T-helper 2 cell treated with Interferon-gamma antibody and Interleukin-4, amounts not matched to agents 100 ng/mL and 5 ng/mL, for 36 hours (primary cell): ENCODE results near the gene AGTPBP1. TPM values are rescaled to one million over a fixed set of nuclear protein-coding genes. Genes with fewer than 3 reads are reported as not detected.

Experiments used
- intact Hi-C: fragments of 100-400 bp; cut with micrococcal nuclease; formaldehyde crosslinking; loops from one replicate; pipeline ENCODE4 v1.15.1; 2023
- total RNA-seq: library from RNA; stranded (reverse); gene quantifications from 2 replicates; pipeline ENCODE4 v1.2.3, GENCODE V29; 2022

The AGTPBP1 gene
- total RNA-seq, 1 donor from 2014 or later: 29.1 TPM

DNA sequence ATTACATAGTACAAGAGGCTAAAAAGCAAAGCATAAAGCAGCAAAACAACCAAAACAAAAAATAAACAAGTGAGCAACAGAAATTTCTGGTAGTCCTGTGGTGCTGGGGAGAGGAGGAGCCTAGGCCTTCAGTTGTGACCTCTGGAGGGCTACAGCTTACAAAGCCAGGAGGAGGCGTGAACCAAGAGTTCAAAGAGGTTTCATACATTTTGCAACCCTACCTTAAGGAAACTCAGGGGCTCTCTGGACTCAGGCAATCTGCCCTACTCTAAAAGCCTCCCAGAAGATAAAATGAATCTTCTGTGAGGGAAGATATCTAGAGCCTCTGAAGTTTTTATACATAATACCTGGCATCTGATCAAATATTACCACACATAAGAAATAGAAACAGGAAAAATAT lies 187.4 kb downstream of the AGTPBP1 start:
- intact Hi-C loops: no loop called here

GRCh38 chr9:85553475-85553874 lies 188.3 kb downstream of the AGTPBP1 start:
- intact Hi-C loops: no loop called here

DNA sequence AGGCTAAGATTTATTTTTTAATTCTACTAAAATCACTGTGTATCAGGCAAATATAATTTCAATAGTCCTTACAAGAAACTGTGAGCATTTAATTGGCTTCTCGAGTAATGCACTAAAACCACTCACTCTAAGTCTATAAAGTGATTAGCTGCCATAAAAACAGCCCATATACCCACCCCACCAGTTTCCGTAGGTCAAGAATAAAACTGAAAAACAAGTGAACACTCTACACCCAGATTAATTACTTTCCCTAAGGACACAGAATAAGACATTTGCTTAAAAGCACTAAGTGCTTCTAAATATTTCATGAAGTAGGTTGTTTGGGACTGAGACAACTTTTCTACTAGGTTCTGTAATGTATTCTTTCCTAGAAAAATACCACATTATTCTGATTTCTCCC lies 194.2 kb downstream of the AGTPBP1 start:
- intact Hi-C loops: no loop called here

DNA sequence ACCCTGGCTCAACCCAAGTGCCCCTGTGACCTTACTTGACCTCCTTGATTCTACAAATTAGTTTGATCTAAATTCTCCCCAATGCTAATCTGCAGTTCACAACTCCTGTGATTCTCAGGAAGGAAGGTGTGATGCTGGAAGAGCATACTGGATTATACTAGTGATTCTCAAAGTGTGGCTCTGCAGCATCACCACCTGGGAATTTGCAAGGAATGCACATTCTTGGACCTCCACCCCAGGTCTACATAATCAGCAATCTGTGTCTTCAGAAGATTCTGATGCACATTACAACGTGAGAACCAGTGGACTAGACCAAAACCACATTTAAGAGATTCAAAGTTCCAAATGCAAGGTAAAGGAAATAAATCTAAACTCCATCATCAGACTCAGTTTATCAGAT lies 198.6 kb downstream of the AGTPBP1 start:
- intact Hi-C loops: no loop called here

DNA sequence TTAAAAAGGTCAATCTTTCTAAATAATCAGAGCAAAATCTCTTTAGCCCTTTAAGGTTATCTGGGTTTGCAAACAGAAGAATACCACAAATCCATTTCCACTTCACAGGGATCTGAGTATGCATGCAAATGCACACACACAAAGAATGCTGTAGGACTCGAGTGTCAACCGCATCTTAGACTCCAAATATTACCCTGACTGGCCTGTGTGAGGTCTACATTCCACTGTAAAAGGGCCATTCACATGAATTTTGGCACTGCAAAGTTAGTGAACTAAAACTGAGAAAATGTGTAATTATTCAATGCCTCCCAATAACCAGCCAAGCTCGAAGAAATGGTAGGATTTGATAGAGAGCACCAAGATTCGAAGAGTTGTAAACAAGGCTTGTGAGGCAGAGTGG lies 199.9 kb downstream of the AGTPBP1 start:
- intact Hi-C loops: no loop called here

DNA sequence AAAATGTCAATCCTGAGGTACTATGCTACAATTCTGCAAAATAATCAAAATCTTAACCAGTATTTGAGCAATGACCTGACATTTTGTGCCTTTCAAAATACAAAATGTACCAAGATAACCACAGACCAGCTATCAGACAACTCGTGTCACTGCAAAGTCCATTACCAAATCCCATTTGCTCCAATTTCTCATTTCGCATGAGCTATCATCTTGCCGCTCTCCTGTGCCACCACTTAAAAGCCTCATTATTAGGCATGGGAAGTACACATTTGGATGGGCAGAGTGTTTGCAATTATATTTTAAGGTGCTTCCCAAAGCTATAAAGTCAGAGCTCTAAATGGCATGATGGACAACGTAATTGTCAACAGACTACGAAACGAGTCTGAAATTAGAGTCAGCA lies 205.2 kb downstream of the AGTPBP1 start:
- intact Hi-C loops: no loop called here

GRCh38 chr9:85536076-85536475 lies 205.7 kb downstream of the AGTPBP1 start:
- intact Hi-C loops: no loop called here

DNA sequence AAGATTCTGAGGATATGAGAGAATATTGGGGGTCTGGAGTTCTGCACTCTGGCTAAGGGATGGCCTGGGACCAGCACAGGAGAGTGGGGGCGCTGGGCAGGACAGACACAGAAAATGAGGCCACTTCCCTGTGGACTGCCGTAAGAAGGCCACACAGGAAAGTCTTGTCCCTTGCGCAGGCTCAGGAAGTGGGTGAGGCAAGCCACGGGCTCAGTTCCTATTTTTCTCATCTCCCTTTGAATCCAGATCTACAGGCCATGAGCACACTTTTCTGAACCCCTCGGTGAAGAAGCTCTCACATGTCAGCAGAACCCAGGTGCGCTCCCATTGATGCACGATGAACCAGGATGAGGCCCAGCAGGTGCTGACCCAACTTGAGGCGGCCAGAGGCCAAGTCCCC lies 207.4 kb downstream of the AGTPBP1 start:
- intact Hi-C loops: no loop called here

- intact Hi-C loops: no loop called here
These were observed 208.2 kb downstream of the AGTPBP1 start for GRCh38 chr9:85533538-85533937.

DNA sequence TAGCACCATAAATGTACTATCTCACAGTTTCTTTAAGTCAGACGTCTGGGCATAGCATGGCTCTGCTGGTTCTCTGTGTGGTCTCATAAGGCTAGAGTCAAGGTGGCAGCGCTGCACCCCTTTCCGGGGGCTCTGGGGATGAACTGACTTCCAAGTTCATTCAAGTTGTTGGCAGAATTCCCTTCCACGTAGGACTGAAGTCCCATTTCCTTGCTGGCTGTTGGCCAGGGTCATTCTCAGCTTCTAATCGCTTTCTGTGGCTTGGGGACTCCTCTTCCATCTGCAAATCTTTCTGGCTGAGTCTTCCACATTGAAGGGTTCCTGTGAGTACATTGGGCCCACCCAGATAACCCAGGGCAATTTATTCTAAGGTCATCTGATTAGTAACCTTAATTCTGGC lies 211.0 kb downstream of the AGTPBP1 start:
- intact Hi-C loops: no loop called here

- intact Hi-C loops: no loop called here
These were observed 213.1 kb downstream of the AGTPBP1 start for GRCh38 chr9:85528607-85529006.

DNA sequence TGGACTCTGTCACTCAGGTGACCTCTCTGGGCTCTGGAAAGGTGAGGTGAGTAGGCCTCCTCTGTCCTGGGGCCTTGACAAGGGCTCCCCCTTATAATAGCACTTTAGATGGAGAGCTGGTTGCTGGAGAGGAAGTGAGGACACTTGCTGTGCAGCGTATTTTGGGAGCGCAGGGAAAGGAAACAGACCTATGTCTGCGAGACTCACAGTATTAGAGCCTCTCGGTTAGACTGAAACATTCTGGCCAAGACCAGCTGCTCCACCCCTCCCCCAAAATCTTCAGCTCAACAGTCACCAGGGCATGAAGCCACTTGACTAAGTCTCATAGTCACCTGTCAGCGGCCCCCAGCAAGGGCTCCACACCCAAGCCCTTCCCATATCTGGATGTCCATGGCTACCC lies 213.6 kb downstream of the AGTPBP1 start:
- intact Hi-C loops: no loop called here

- intact Hi-C loops: no loop called here
These were observed 214.3 kb downstream of the AGTPBP1 start for GRCh38 chr9:85527331-85528020.

GRCh38 chr9:85524531-85524930 lies 217.2 kb downstream of the AGTPBP1 start:
- intact Hi-C loops: no loop called here

DNA sequence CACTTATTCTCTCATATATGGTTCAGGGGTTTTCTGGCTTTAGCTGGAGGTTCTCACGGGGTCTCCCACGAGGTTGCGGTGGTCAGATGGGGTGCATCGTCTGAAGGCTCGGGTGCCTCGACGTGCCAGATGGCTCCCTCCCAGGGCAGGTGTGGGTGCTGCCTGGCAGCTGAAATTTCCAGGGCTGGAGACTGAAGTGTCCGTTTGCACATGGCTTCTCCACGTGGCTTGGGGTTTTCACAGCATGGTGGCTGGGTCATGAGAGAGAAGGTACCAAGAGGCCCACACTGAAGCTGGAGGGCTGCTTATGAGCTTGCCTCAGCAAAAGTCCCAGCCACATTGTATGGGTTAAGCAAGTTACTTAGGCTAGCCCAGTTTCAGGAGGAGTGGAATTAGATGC lies 218.6 kb downstream of the AGTPBP1 start:
- intact Hi-C loops: no loop called here

- intact Hi-C loops: no loop called here
These were observed 219.2 kb downstream of the AGTPBP1 start for GRCh38 chr9:85522459-85523092.

DNA sequence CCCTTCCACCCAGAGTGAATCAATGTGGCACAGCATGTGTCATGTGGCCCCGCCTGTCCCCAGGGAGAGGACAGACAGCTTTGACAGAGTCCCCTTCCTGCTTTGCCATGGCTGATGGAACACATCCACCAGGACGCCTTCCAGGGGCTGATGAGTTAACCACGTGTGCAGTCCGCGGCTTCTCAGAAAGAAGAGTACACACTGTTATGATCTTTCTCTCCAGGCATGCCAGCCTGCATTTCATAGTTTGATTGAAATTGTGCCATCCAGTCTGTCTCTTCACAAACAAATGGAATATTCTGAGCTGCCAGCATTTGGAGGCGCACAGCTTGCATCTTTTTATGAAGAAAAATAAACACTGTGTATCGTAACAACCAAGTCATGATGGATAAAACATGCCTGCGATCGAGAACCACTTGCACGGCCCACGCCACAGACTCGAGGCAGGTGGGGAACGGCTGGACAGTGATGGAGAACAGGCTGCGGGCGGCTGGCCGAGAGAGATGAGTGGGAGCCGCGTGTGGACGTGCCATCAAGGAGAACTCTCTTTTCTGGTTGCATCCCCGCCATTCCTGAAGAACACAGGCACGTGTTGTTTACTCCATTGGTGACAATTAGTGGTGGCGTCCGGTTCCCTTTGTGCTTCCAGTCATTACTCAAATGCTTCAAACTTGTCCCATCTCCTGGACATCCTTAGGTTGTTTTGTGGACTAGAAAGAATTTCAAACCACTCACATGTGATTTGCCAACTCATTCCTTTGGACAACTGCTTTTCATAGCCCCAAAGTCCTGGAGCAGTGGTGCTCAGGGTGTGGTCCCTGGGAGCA lies 220.2 kb downstream of the AGTPBP1 start:
- intact Hi-C loops: no loop called here

DNA sequence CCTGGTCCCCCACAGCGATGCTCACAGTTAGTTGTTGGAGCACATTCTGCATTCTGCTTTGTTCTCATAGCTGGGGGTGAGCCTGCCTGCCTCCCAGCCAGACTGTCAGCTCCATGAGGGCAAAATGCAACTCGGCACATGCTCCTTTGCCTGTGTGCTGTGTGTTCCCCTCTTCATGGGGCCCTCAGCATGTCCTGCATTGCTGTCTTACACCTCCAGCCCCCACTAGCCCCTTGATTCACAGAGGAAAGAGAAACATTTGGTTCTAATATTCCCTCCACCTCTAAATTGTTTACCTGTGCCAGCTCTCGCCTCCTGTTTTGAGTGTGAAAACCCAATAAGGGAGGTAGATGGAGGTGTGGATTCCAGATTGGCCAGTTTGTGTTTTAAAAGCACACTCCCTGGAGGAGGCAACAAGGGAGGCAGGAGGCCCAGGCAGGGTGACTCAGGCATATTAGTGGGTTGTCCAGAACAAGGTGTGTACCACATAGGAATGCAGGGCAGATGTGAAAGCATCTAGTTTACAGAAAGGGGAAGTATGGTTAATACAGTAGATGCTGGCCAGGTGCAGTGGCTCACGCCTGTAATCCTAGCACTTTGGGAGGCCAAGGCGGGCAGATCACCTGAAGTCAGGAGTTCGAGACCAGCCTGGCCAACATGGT lies 224.6 kb downstream of the AGTPBP1 start:
- intact Hi-C loops: no loop called here

- intact Hi-C loops: no loop called here
These were observed 225.3 kb downstream of the AGTPBP1 start for GRCh38 chr9:85516455-85516854.

- intact Hi-C loops: no loop called here
These were observed 226.7 kb downstream of the AGTPBP1 start for GRCh38 chr9:85515021-85515420.

GRCh38 chr9:85514256-85514655 lies 227.5 kb downstream of the AGTPBP1 start:
- intact Hi-C loops: no loop called here

DNA sequence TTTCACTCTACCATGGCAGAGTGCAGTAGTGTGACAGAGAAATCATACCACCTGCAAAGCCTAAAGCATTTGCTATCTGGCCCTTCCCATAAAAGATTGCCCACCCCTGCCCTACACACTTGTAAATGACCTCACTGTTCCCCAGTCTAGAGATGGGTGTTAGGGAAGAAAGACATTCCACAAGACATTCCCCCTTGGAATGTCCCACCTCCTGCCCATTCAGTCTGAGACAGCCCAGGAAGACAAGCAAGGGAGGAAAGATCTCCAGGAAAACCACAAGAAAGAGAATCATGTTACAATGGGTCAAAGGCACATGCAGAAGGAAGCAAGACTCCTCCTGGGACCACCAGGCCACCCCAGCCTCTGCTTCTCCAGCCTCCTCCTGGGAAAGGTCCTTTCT lies 230.0 kb downstream of the AGTPBP1 start:
- intact Hi-C loops: no loop called here
